Measurements from ENCODE around the gene RNPS1. TPM values are rescaled to one million over a fixed set of nuclear protein-coding genes. Genes with fewer than 3 reads are reported as not detected.

RNPS1 gene
- polyA plus RNA-seq, 1 experiment: 95.3 TPM

GRCh38 chr16:2230376-2230775 lies 37.5 kb downstream of the RNPS1 start:
- TF ChIP-seq CTCF (IDR thresholded peaks at IDR 0.05; ENCODE audit: low read depth, low read length): no peak
- ChIA-PET POLR2A (interaction anchor here (0.6 to 0.7 kb wide), 2 partner anchors 235 to 295 kb away, joined by 5 to 7 read pairs; no protein-coding TSS in a partner anchor), CTCF (no interaction called here)
- H3K27me3 ChIP-seq (ENCODE audit: control insufficient read depth, insufficient read depth, low read length): no peaks in the 10 kb centered on the region
- no peak overlapping the region for H3K27ac ChIP-seq (ENCODE audit: low read depth, low read length)
- DNase-seq (ENCODE audit: low read depth, low spot score): no peak
- no peak overlapping the region for H3K4me3 ChIP-seq (ENCODE audit: low read depth, low read length)
- H3K9me3 ChIP-seq (ENCODE audit: control insufficient read depth, insufficient read depth, low read length): no peaks in the 10 kb centered on the region; the same call in 1 of the 2 replicates

- POLR2A ChIA-PET: interaction anchor here (0.7 kb wide), 1 partner anchor 294 kb away, joined by 5 read pairs; no protein-coding TSS in a partner anchor
- no peak for TF ChIP-seq CTCF (IDR thresholded peaks at IDR 0.05; ENCODE audit: low read depth, low read length)
- Histone ChIP-seq H3K27ac (ENCODE audit: low read depth, low read length) (no peak overlapping the region), H3K4me3 (ENCODE audit: low read depth, low read length) (no peak overlapping the region), H3K9me3 (ENCODE audit: control insufficient read depth, insufficient read depth, low read length) (no peaks in the 10 kb centered on the region; the same call in 1 of the 2 replicates), H3K27me3 (ENCODE audit: control insufficient read depth, insufficient read depth, low read length) (no peaks in the 10 kb centered on the region)
- DNase-seq (ENCODE audit: low read depth, low spot score): no peak
- CTCF ChIA-PET: no interaction called here
Observed at GRCh38 chr16:2229632-2230250, 38.2 kb downstream of the RNPS1 start.

GRCh38 chr16:2229091-2229490 lies 38.8 kb downstream of the RNPS1 start:
- TF ChIP-seq CTCF (IDR thresholded peaks at IDR 0.05; ENCODE audit: low read depth, low read length): no peak
- DNase-seq (ENCODE audit: low read depth, low spot score): no peak
- H3K4me3 ChIP-seq (ENCODE audit: low read depth, low read length): no peak overlapping the region
- no peak overlapping the region for H3K27ac ChIP-seq (ENCODE audit: low read depth, low read length)
- POLR2A ChIA-PET: no interaction called here
- CTCF ChIA-PET: no interaction called here
- H3K27me3 ChIP-seq (ENCODE audit: control insufficient read depth, insufficient read depth, low read length): no peaks in the 10 kb centered on the region
- H3K9me3 ChIP-seq (ENCODE audit: control insufficient read depth, insufficient read depth, low read length): no peaks in the 10 kb centered on the region; the same call in 1 of the 2 replicates

GRCh38 chr16:2228161-2228824 lies 39.6 kb downstream of the RNPS1 start:
- DNase-seq (ENCODE audit: low read depth, low spot score): no peak
- ChIA-PET CTCF (no interaction called here), POLR2A (no interaction called here)
- Histone ChIP-seq H3K27ac (ENCODE audit: low read depth, low read length) (no peak overlapping the region), H3K4me3 (ENCODE audit: low read depth, low read length) (no peak overlapping the region), H3K9me3 (ENCODE audit: control insufficient read depth, insufficient read depth, low read length) (no peaks in the 10 kb centered on the region; the same call in 1 of the 2 replicates), H3K27me3 (ENCODE audit: control insufficient read depth, insufficient read depth, low read length) (no peaks in the 10 kb centered on the region)
- no peak for TF ChIP-seq CTCF (IDR thresholded peaks at IDR 0.05; ENCODE audit: low read depth, low read length)

- H3K27me3 ChIP-seq (ENCODE audit: control insufficient read depth, insufficient read depth, low read length): no peaks in the 10 kb centered on the region
- CTCF ChIA-PET: no interaction called here
- TF ChIP-seq CTCF (IDR thresholded peaks at IDR 0.05; ENCODE audit: low read depth, low read length): no peak
Observed at GRCh38 chr16:2226918-2227317, 41.0 kb downstream of the RNPS1 start.

More at GRCh38 chr16:2226918-2227317, 41.0 kb downstream of the RNPS1 start:
- no peaks in the 10 kb centered on the region; the same call in 1 of the 2 replicates for H3K9me3 ChIP-seq (ENCODE audit: control insufficient read depth, insufficient read depth, low read length)
- no peak for DNase-seq (ENCODE audit: low read depth, low spot score)
- no peak overlapping the region for H3K4me3 ChIP-seq (ENCODE audit: low read depth, low read length)
- POLR2A ChIA-PET: no interaction called here
- H3K27ac ChIP-seq (ENCODE audit: low read depth, low read length): no peak overlapping the region
